Ascending aorta (tissue), 2 donors: ENCODE measurements around the gene EIF1. TPM values are rescaled to one million over a fixed set of nuclear protein-coding genes. Genes with fewer than 3 reads are reported as not detected.

Source experiments
- DNase-seq, 2 donors: peaks; one replicate each; pipeline ENCODE4 v3.0.0-alpha.2; 2019; ENCODE audit warnings: low spot score in 2 of 2
- H3K27ac ChIP-seq, 2 donors: fragments of 200-600 bp; sonication (generic); one replicate each; pipeline ENCODE4 v1.5.1; 2016 to 2017; ENCODE audit warnings: mild to moderate bottlenecking in 1 of 2
- H3K27me3 ChIP-seq: fragments of 200-600 bp; sonication (generic); one replicate; pipeline ENCODE4 v1.5.1; 2017
- H3K36me3 ChIP-seq, 2 donors: fragments of 200-600 bp; sonication (generic); one replicate each; pipeline ENCODE4 v1.5.1; 2016
- H3K4me1 ChIP-seq, 2 donors: fragments of 200-600 bp; sonication (generic); one replicate each; pipeline ENCODE4 v1.5.1; 2016 to 2017; ENCODE audit warnings: mild to moderate bottlenecking in 1 of 2
- H3K4me3 ChIP-seq, 2 donors: fragments of 200-600 bp; sonication (generic); one replicate each; pipeline ENCODE4 v1.5.1; 2016 to 2017; ENCODE audit warnings: mild to moderate bottlenecking in 1 of 2
- H3K9me3 ChIP-seq, 2 donors: fragments of 200-600 bp; sonication (generic); one replicate each; pipeline ENCODE4 v1.5.1; 2016
- CTCF ChIP-seq, 3 experiments: fragments of 200-600 bp in 2 of 3; fragments of 450-650 bp in 1 of 3; sonication (generic) in 2 of 3; IDR thresholded peaks; one replicate each; pipeline ENCODE4 v1.5.1; 2016 to 2019; ENCODE audit warnings: antibody characterized with exemption in 3 of 3, mild to moderate bottlenecking in 1 of 3, moderate library complexity in 1 of 3
- intact Hi-C: fragments of 100-400 bp; cut with DNase I; formaldehyde crosslinking; loops from one replicate; pipeline ENCODE4 v1.15.1; 2023
- total RNA-seq: library from RNA; depleted of rRNA; stranded (reverse); fragments of >200 nt; gene quantifications from one replicate; pipeline ENCODE4 v1.1.0, GENCODE V29; 2016

EIF1 gene
- total RNA-seq, 1 donor from 2014 or later: 102 TPM

GRCh38 chr17:41707803-41708669 lies 19.4 kb downstream of the EIF1 start:
- no peaks in the 10 kb centered on the region for H3K9me3 ChIP-seq

GRCh38 chr17:41710472-41711090 lies 21.9 kb downstream of the EIF1 start:
- Histone ChIP-seq H3K9me3 (no peaks in the 10 kb centered on the region), H3K36me3 (no peaks in the 10 kb centered on the region), H3K27me3 (no peaks in the 10 kb centered on the region), H3K4me1 (no peaks in the 10 kb centered on the region), H3K27ac (no peak overlapping the region), H3K4me3 (no peak overlapping the region)
- no peak for TF ChIP-seq CTCF (IDR thresholded peaks at IDR 0.05)
- intact Hi-C loops: no loop called here
- no peak for DNase-seq

More at GRCh38 chr17:41707803-41708669, 19.4 kb downstream of the EIF1 start:
- DNase-seq: no peak
- no peaks in the 10 kb centered on the region for H3K27me3 ChIP-seq
- H3K4me3 ChIP-seq: no peak overlapping the region
- TF ChIP-seq CTCF (IDR thresholded peaks at IDR 0.05): no peak
- intact Hi-C loops: no loop called here
- H3K27ac ChIP-seq: no peak overlapping the region
- H3K4me1 ChIP-seq: no peaks in the 10 kb centered on the region
- H3K36me3 ChIP-seq: no peaks in the 10 kb centered on the region

- no peak for TF ChIP-seq CTCF (IDR thresholded peaks at IDR 0.05)
- no peak for DNase-seq
- intact Hi-C loops: no loop called here
- Histone ChIP-seq H3K27ac (no peak within 1 kb of the TSS), H3K9me3 (no peaks in the 10 kb centered on the region), H3K4me3 (no peak within 1 kb of the TSS), H3K4me1 (no peaks in the 10 kb centered on the region), H3K27me3 (no peaks in the 10 kb centered on the region), H3K36me3 (no peaks in the 10 kb centered on the region)
These were observed 23.1 kb downstream of the EIF1 start, which contains the start of gene GAST for GRCh38 chr17:41711669-41712400. Gene GAST, plus strand, starts transcription at chr17:41712331. Its CDS starts 3,106 bp downstream, at chr17:41715437.

DNA sequence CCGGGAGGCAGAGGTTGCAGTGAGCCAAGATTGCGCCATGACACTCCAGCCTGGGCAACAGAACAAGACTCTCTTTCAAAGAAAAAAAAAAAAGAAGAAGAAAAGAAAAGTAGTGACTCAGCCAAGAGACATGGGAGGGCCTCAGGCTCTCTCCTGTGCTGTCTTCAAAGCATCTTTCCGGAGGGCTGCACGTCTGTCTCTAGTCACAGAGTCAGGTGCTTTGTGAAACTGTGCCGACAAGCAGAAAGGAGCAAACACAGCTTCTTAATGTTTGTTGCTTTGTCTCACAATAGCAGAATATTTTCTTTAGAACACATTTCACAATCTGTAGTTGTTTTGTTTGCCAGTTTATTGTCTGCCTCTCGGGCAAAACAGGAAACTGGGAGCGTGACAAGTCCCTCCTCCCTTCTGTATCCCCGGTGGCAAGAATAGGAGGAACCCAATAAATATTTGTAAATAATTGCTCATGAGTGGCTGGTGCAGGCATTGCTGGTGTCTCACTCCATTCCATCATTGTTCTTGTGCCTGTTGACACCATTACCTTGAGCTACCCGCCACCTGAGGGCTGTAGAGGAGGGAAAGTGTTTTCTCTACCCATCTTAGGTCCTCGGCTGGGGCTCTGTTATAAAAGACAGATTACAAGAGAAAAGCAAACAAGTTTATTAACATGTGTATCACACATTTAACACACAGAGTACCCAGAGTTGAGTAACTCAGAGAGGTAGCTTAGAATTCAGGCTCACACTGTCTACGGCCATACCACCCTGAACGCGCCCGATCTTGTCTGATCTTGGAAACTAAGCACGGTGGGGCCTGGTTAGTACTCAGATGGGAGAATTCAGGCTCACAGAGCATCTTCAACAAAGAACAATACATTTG lies 29.0 kb downstream of the EIF1 start:
- Histone ChIP-seq H3K27me3 (no peaks in the 10 kb centered on the region), H3K4me1 (no peaks in the 10 kb centered on the region), H3K27ac (no peak overlapping the region), H3K9me3 (no peaks in the 10 kb centered on the region), H3K4me3 (no peak overlapping the region), H3K36me3 (no peaks in the 10 kb centered on the region)
- DNase-seq: no peak
- intact Hi-C loops: no loop called here
- no peak for TF ChIP-seq CTCF (IDR thresholded peaks at IDR 0.05)

- Histone ChIP-seq H3K4me3 (no peak overlapping the region), H3K9me3 (no peaks in the 10 kb centered on the region), H3K36me3 (no peaks in the 10 kb centered on the region), H3K27me3 (no peaks in the 10 kb centered on the region), H3K4me1 (no peaks in the 10 kb centered on the region), H3K27ac (no peak overlapping the region)
- DNase-seq: no peak
- no peak for TF ChIP-seq CTCF (IDR thresholded peaks at IDR 0.05)
- intact Hi-C loops: no loop called here
These were observed 29.6 kb downstream of the EIF1 start for GRCh38 chr17:41718287-41718645.
